NCI-H1092 (cell line): ENCODE data around the gene SPTBN1.

ENCODE experiments used
- DNase-seq: peaks from one replicate; lab custom pipeline; 2025; lab: John Stamatoyannopoulos, UW

Gene SPTBN1

GRCh38 chr2:54455563-54456361 is at the start of gene SPTBN1:
Gene SPTBN1 (plus strand): TSS chr2:54456327. CDS start chr2:54526419, 70,092 bp downstream.
- peak; percentile 44 for DNase-seq

GRCh38 chr2:54407693-54408092 is 48.4 kb upstream of the SPTBN1 start:
- DNase-seq = no peak

- no peak for DNase-seq
These were observed 47.8 kb upstream of the SPTBN1 start for GRCh38 chr2:54408288-54408687.

- no peak for DNase-seq
These were observed 46.4 kb upstream of the SPTBN1 start for GRCh38 chr2:54409752-54410151.

GRCh38 chr2:54411801-54412354 is 44.2 kb upstream of the SPTBN1 start:
- no peak for DNase-seq

- DNase-seq = no peak
These were observed 39.8 kb upstream of the SPTBN1 start for GRCh38 chr2:54416166-54416813.

GRCh38 chr2:54416938-54417337 is 39.2 kb upstream of the SPTBN1 start:
- DNase-seq = no peak

GRCh38 chr2:54417577-54417976 is 38.5 kb upstream of the SPTBN1 start:
- DNase-seq = no peak

- DNase-seq = no peak
These were observed 36.7 kb upstream of the SPTBN1 start for GRCh38 chr2:54419388-54419787.

GRCh38 chr2:54419855-54420523 is 36.1 kb upstream of the SPTBN1 start:
- DNase-seq = no peak

GRCh38 chr2:54420524-54421172 is 35.5 kb upstream of the SPTBN1 start:
- DNase-seq = no peak

GRCh38 chr2:54422072-54422581 is 34.0 kb upstream of the SPTBN1 start:
- DNase-seq = no peak

GRCh38 chr2:54423213-54423612 is 32.9 kb upstream of the SPTBN1 start:
- DNase-seq = no peak

GRCh38 chr2:54424555-54425163 is 31.5 kb upstream of the SPTBN1 start:
- DNase-seq = no peak

GRCh38 chr2:54428108-54428831 is 27.9 kb upstream of the SPTBN1 start:
- DNase-seq = no peak

GRCh38 chr2:54429054-54429453 is 27.1 kb upstream of the SPTBN1 start:
- no peak for DNase-seq

GRCh38 chr2:54429811-54430551 is 26.1 kb upstream of the SPTBN1 start:
- DNase-seq = no peak

GRCh38 chr2:54430649-54431048 is 25.5 kb upstream of the SPTBN1 start:
- DNase-seq = no peak

GRCh38 chr2:54432251-54433015 is 23.7 kb upstream of the SPTBN1 start:
- DNase-seq = no peak
